CD14-positive monocyte (primary cell): Measurements from ENCODE around the gene SLFN13. TPM values are rescaled to one million over a fixed set of nuclear protein-coding genes. Genes with fewer than 3 reads are reported as not detected.

Source experiments
- DNase-seq, 3 donors: peaks; one replicate each; pipeline ENCODE4 v3.0.0-alpha.2; 2011 to 2022
- H2AFZ ChIP-seq: 2 replicates; pipeline ENCODE4 v1.6.0; 2012; ENCODE audit warnings: mild to moderate bottlenecking, low read depth, low read length, inconsistent platforms; ENCODE audit not compliant: insufficient read depth, poor library complexity, severe bottlenecking
- H3K27ac ChIP-seq, 2 donors: 1 replicate in 1 of 2; 2 replicates in 1 of 2; pipeline ENCODE4 v1.5.1; 2012 to 2013; ENCODE audit warnings: low read length in 2 of 2, control low read depth in 1 of 2, inconsistent platforms in 1 of 2, low read depth in 1 of 2, mild to moderate bottlenecking in 1 of 2
- H3K27me3 ChIP-seq, 2 donors: one replicate each; pipeline versions ENCODE4 v1.6.0 to v1.6.1; 2011 to 2013; ENCODE audit warnings: low read length in 2 of 2; ENCODE audit not compliant: control insufficient read depth in 2 of 2, insufficient read depth in 2 of 2
- H3K36me3 ChIP-seq, 2 donors: replicated peaks in 1 of 2; 1 replicate in 1 of 2; 2 replicates in 1 of 2; pipeline versions ENCODE4 v1.5.1 to v1.6.1; 2012 to 2013; ENCODE audit warnings: low read length in 2 of 2, control low read depth in 1 of 2, inconsistent platforms in 1 of 2, mild to moderate bottlenecking in 1 of 2; ENCODE audit not compliant: insufficient read depth in 2 of 2, control insufficient read depth in 1 of 2
- H3K4me1 ChIP-seq, 2 donors: 1 replicate in 1 of 2; 2 replicates in 1 of 2; pipeline versions ENCODE4 v1.5.1 to v1.6.1; 2012 to 2013; ENCODE audit warnings: low read length in 2 of 2, control low read depth in 1 of 2, inconsistent platforms in 1 of 2, mild to moderate bottlenecking in 1 of 2, moderate library complexity in 1 of 2; ENCODE audit not compliant: insufficient read depth in 2 of 2, control insufficient read depth in 1 of 2
- H3K4me2 ChIP-seq: replicated peaks from 2 replicates; pipeline ENCODE3; 2012; ENCODE audit warnings: low read length, moderate library complexity, mild to moderate bottlenecking; ENCODE audit not compliant: poor library complexity, severe bottlenecking; ENCODE audit errors: extremely low read depth
- H3K4me3 ChIP-seq, 3 experiments: fragments of 200-600 bp in 1 of 3; sonication (generic) in 1 of 3; replicated peaks in 1 of 3; 1 replicate in 2 of 3; 2 replicates in 1 of 3; pipeline ENCODE4 v1.5.1; 2011 to 2013; ENCODE audit warnings: low read length in 3 of 3, mild to moderate bottlenecking in 3 of 3, control low read depth in 2 of 3, low read depth in 2 of 3, inconsistent platforms in 1 of 3, moderate library complexity in 1 of 3
- H3K79me2 ChIP-seq: 2 replicates; pipeline ENCODE4 v1.6.0; 2012; ENCODE audit warnings: mild to moderate bottlenecking, control low read depth, inconsistent platforms, low read length, moderate library complexity; ENCODE audit not compliant: insufficient read depth
- H3K9ac ChIP-seq: 2 replicates; pipeline ENCODE4 v1.6.0; 2017; ENCODE audit warnings: low read length, mild to moderate bottlenecking; ENCODE audit not compliant: insufficient read depth, poor library complexity, severe bottlenecking
- H3K9me3 ChIP-seq, 2 donors: replicated peaks in 1 of 2; 1 replicate in 1 of 2; 2 replicates in 1 of 2; pipeline versions ENCODE4 v1.5.1 to v1.6.1; 2012 to 2013; ENCODE audit warnings: low read length in 2 of 2, control low read depth in 1 of 2; ENCODE audit not compliant: control insufficient read depth in 1 of 2, insufficient read depth in 1 of 2
- H4K20me1 ChIP-seq: 2 replicates; pipeline ENCODE4 v1.6.0; 2012; ENCODE audit warnings: mild to moderate bottlenecking, low read length, control low read depth, moderate library complexity; ENCODE audit not compliant: insufficient read depth
- H3K27ac Mint-ChIP-seq, 7 donors: one replicate each; pipeline ENCODE4 v1.8.0; 2020; ENCODE audit warnings: mild to moderate bottlenecking in 7 of 7, mixed read lengths in 7 of 7, moderate library complexity in 6 of 7, inconsistent platforms in 2 of 7
- H3K27me3 Mint-ChIP-seq, 3 donors: one replicate each; pipeline ENCODE4 v1.8.0; 2021 to 2022; ENCODE audit warnings: low read depth in 3 of 3, mild to moderate bottlenecking in 3 of 3, mixed read lengths in 3 of 3, moderate library complexity in 3 of 3, inconsistent platforms in 1 of 3
- H3K36me3 Mint-ChIP-seq, 2 donors: one replicate each; pipeline ENCODE4 v1.8.0; 2020; ENCODE audit warnings: mixed read lengths in 2 of 2, inconsistent platforms in 1 of 2, mild to moderate bottlenecking in 1 of 2
- H3K4me1 Mint-ChIP-seq: one replicate; pipeline ENCODE4 v1.8.0; 2020; ENCODE audit warnings: mild to moderate bottlenecking, mixed read lengths
- H3K4me3 Mint-ChIP-seq, 2 donors: one replicate each; pipeline ENCODE4 v1.8.0; 2020; ENCODE audit warnings: mild to moderate bottlenecking in 2 of 2, mixed read lengths in 2 of 2, moderate library complexity in 1 of 2
- H3K9me3 Mint-ChIP-seq, 7 donors: one replicate each; pipeline ENCODE4 v1.8.0; 2020 to 2022; ENCODE audit warnings: mixed read lengths in 7 of 7, mild to moderate bottlenecking in 6 of 7, moderate library complexity in 6 of 7, inconsistent platforms in 2 of 7
- CTCF ChIP-seq: fragments of 200-600 bp; IDR thresholded peaks from one replicate; pipeline ENCODE4 v1.8.0; 2022; ENCODE audit warnings: antibody characterized with exemption, mild to moderate bottlenecking
- WGBS: methylation state at CpG from one replicate; pipeline ENCODE4 v1.1.5; 2013; ENCODE audit warnings: missing lambda C conversion rate; ENCODE audit not compliant: insufficient coverage; 5-methylcytosine and 5-hydroxymethylcytosine counted together
- intact Hi-C, 2 donors: fragments of 100-400 bp; cut with micrococcal nuclease; formaldehyde crosslinking; loops; one replicate each; pipeline versions ENCODE4 v1.15.0 to v1.15.1; 2023
- polyA plus RNA-seq, 3 donors: library from polyadenylated mRNA; depleted of rRNA in 1 of 3; unstranded in 2 of 3; stranded (reverse) in 1 of 3; fragments of 300-500 nt in 2 of 3; fragments of >200 nt in 1 of 3; fragmentation: Illumina TruSeq in 2 of 3; gene quantifications; 1 replicate in 2 of 3; 2 replicates in 1 of 3; pipeline ENCODE4 v1.2.3, GENCODE V29; 2012 to 2021

Gene SLFN13
- polyA plus RNA-seq, 3 donors: 1.8 to 3.0 (median 2.7) TPM

DNA sequence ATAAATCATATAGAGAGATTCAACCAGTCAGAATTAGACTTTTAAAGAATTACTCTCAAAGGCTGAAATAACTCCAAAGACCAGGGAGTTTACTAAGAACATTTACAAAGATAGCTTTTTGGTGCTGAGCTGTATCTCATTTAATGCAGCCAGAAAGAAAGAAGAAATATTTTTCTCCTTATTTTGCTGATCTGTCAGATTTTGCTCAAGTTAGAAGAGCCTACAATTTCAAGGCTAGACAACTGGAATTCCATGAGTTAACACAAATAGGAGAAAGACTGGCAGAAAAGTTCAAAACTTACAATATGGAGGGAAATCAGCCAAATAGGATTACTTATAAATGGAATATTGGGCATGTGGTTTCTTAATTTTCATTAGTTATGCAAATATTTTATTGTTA, 10.1 kb downstream of the SLFN13 start:
- Mint-ChIP-seq H3K4me3 (no peak overlapping the region), H3K27ac (no peak overlapping the region), H3K36me3 (no peaks in the 10 kb centered on the region), H3K4me1 (peaks cover 11% of the 10 kb centered on the region), H3K9me3 (peaks cover 0 to 2% (median 0%) of the 10 kb centered on the region in 7 donors), H3K27me3 (peaks cover 0 to 2% (median 0%) of the 10 kb centered on the region in 3 donors)
- no peak overlapping the region for H2AFZ ChIP-seq
- no peak overlapping the region for H3K9ac ChIP-seq
- no peaks in the 10 kb centered on the region for H3K9me3 ChIP-seq
- intact Hi-C loops: loop anchor here in 1 of 2 donors (10.0 kb wide), 1 partner anchor 64 kb away; the partner anchor contains the start of gene SLFN11
- TF ChIP-seq CTCF: no peak
- no peaks in the 10 kb centered on the region for H3K27me3 ChIP-seq
- H3K4me1 ChIP-seq: peaks cover 7 to 8% of the 10 kb centered on the region in 2 donors
- H4K20me1 ChIP-seq: no peaks in the 10 kb centered on the region
- no peak overlapping the region for H3K4me2 ChIP-seq
- no peak for DNase-seq
- no peak overlapping the region for H3K27ac ChIP-seq
- no peak overlapping the region for H3K4me3 ChIP-seq
- no peaks in the 10 kb centered on the region for H3K79me2 ChIP-seq
- H3K36me3 ChIP-seq: no peaks in the 10 kb centered on the region

- Histone ChIP-seq H3K27me3 (no peaks in the 10 kb centered on the region), H3K36me3 (peaks cover 0 to 14% of the 10 kb centered on the region in 2 donors), H3K4me3 (peak overlapping the region; percentile 93 to 97 (median 94)), H3K79me2 (peaks cover 44% of the 10 kb centered on the region), H3K9ac (peak overlapping the region; percentile 70), H3K4me1 (peaks cover 22 to 41% of the 10 kb centered on the region in 2 donors), H3K9me3 (no peaks in the 10 kb centered on the region), H4K20me1 (peaks cover 40% of the 10 kb centered on the region), H3K4me2 (peak overlapping the region; percentile 87), H2AFZ (peak overlapping the region; percentile 86), H3K27ac (peak overlapping the region; percentile 76 to 86)
- WGBS: 4% methylated on average over 13 of the region's 19 CpGs
- intact Hi-C loops: loop anchor here (2.0 to 10.0 kb wide), 2 partner anchors 56 to 58 kb away; partner anchors contain the start of gene SLFN11 (in 1 of the 2)
- H3K4me3 Mint-ChIP-seq: peak overlapping the region; percentile 96 to 98
- H3K36me3 Mint-ChIP-seq: peaks cover 18 to 19% of the 10 kb centered on the region in 2 donors
- peak overlapping the region; percentile 49 to 93 (median 90) for H3K27ac Mint-ChIP-seq
- peaks cover 49% of the 10 kb centered on the region for H3K4me1 Mint-ChIP-seq
- TF ChIP-seq CTCF: no peak
- DNase-seq: peak; percentile 75 to 86 (median 79)
- peaks cover 0 to 3% (median 0%) of the 10 kb centered on the region in 3 donors for H3K27me3 Mint-ChIP-seq
- H3K9me3 Mint-ChIP-seq: peaks cover 0 to 5% (median 0%) of the 10 kb centered on the region in 7 donors
These were observed 15.3 kb downstream of the SLFN13 start for GRCh38 chr17:35433075-35433894.
